ENCODE measurements around the gene INPP5A.

The INPP5A gene

DNA sequence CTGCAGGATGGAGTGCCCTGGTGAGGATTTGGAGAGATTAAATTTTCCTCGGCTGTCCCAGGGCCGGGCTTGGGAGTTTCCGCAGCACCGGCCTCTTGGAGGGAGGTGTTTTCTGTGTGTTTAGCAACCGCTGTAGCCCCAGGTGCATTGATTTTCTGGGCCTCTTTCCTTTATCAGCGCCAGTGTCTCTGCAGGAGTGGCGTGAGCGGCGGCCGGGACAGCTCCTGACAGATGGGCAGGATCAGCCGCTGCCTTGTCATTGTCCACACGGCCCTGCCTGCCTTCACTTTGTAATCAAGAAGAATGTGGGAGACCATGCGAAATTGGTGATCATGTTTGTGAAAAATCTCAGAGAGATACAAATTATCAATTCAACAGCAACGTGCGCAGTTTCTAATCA, 216.0 kb downstream of the INPP5A start:
- Histone ChIP-seq H3K27ac (ENCODE audit: low read depth, low read length) (no peak overlapping the region), H3K27me3 (ENCODE audit: control insufficient read depth in 1 of 2, insufficient read depth in 2 of 2, low read length in 2 of 2) (no peaks in the 10 kb centered on the region), H3K9ac (ENCODE audit: low read depth in 1 of 2, low read length in 2 of 2) (no peak overlapping the region), H3K36me3 (ENCODE audit: control insufficient read depth in 1 of 2, insufficient read depth in 2 of 2, low read length in 2 of 2) (peaks cover 12 to 55% of the 10 kb centered on the region in 2 donors), H3K4me3 (ENCODE audit: low read depth in 1 of 2, low read length in 2 of 2) (no peak overlapping the region), H3K9me3 (ENCODE audit: control insufficient read depth in 1 of 2, low read length in 2 of 2) (no peaks in the 10 kb centered on the region), H3K4me1 (ENCODE audit: control insufficient read depth in 1 of 2, insufficient read depth in 2 of 2, low read length in 2 of 2) (no peaks in the 10 kb centered on the region)

DNA sequence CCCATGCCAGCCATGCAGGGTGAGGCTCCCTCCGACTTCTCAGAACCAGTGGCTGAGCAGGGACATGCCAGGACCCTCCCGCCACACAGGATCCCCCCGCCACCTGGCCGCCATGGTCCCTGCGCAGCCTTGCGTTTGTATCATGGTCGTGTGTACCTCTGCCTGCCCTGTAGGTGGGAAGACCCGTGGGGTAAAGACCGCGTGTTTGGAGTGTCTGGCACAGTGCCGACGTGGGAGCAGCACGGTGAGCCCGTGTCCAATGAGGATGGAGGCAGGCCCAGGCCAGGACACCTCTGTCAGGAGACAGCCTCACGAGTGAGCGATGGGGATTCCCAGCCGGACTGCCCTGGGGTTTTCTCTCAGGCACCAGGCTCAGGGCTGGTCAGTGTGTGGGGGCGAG, 216.5 kb downstream of the INPP5A start:
- peaks cover 12 to 55% of the 10 kb centered on the region in 2 donors for H3K36me3 ChIP-seq (ENCODE audit: control insufficient read depth in 1 of 2, insufficient read depth in 2 of 2, low read length in 2 of 2)
- no peak overlapping the region for H3K27ac ChIP-seq (ENCODE audit: low read depth, low read length)
- no peaks in the 10 kb centered on the region for H3K27me3 ChIP-seq (ENCODE audit: control insufficient read depth in 1 of 2, insufficient read depth in 2 of 2, low read length in 2 of 2)
- no peaks in the 10 kb centered on the region for H3K4me1 ChIP-seq (ENCODE audit: control insufficient read depth in 1 of 2, insufficient read depth in 2 of 2, low read length in 2 of 2)
- H3K9me3 ChIP-seq (ENCODE audit: control insufficient read depth in 1 of 2, low read length in 2 of 2) = no peaks in the 10 kb centered on the region
- H3K4me3 ChIP-seq (ENCODE audit: low read depth in 1 of 2, low read length in 2 of 2) = no peak overlapping the region
- H3K9ac ChIP-seq (ENCODE audit: low read depth in 1 of 2, low read length in 2 of 2) = no peak overlapping the region

DNA sequence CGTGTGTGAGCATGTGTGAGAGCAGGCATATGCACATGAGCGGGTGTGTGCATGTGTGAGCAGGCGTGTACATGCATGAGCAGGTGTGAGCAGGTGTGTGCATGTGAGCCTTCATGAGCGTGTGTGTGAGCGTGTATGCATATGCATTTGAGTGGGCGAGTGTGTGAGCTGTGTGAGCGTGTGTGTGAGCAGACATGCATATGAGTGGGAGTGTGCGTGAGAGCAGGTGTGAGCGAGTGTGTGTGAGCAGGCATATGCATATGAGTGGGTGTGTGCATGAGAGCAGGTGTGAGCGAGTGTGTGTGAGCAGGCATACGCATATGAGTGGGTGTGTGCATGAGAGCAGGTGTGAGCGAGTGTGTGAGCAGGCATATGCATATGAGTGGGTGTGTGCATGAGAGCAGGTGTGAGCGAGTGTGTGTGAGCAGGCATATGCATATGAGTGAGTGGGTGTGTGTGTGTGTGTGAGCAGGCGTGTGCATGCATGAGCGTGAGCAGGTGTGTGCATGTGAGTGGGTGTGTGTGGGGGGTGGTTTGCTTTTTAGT, 217.7 kb downstream of the INPP5A start:
- H3K36me3 ChIP-seq (ENCODE audit: control insufficient read depth in 1 of 2, insufficient read depth in 2 of 2, low read length in 2 of 2) = peaks cover 15 to 53% of the 10 kb centered on the region in 2 donors
- no peak overlapping the region for H3K9ac ChIP-seq (ENCODE audit: low read depth in 1 of 2, low read length in 2 of 2)
- H3K9me3 ChIP-seq (ENCODE audit: control insufficient read depth in 1 of 2, low read length in 2 of 2) = no peaks in the 10 kb centered on the region
- H3K27ac ChIP-seq (ENCODE audit: low read depth, low read length) = no peak overlapping the region
- no peaks in the 10 kb centered on the region for H3K27me3 ChIP-seq (ENCODE audit: control insufficient read depth in 1 of 2, insufficient read depth in 2 of 2, low read length in 2 of 2)
- H3K4me1 ChIP-seq (ENCODE audit: control insufficient read depth in 1 of 2, insufficient read depth in 2 of 2, low read length in 2 of 2) = no peaks in the 10 kb centered on the region
- H3K4me3 ChIP-seq (ENCODE audit: low read depth in 1 of 2, low read length in 2 of 2) = no peak overlapping the region

DNA sequence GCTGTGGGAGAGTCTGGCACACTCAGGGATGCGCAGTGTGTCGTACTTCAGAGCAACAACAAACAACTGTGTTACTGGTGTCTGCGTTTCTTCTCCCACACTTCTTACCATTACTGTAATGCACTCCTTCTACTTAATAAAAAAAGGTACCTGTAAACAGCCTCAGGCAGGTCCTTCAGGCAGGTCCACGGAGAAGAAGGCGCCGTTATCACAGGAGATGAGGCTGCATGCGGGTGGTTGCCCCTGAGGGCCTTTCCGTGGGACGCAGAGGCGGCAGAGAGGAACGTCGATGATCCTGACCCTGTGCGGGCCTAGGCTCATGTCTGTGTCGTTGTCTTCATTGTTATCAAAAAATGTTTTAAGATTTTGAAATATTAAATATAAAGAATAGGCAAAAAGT, 219.0 kb downstream of the INPP5A start:
- Histone ChIP-seq H3K9me3 (ENCODE audit: control insufficient read depth in 1 of 2, low read length in 2 of 2) (no peaks in the 10 kb centered on the region), H3K4me1 (ENCODE audit: control insufficient read depth in 1 of 2, insufficient read depth in 2 of 2, low read length in 2 of 2) (no peaks in the 10 kb centered on the region), H3K4me3 (ENCODE audit: low read depth in 1 of 2, low read length in 2 of 2) (no peak overlapping the region), H3K36me3 (ENCODE audit: control insufficient read depth in 1 of 2, insufficient read depth in 2 of 2, low read length in 2 of 2) (peaks cover 18 to 51% of the 10 kb centered on the region in 2 donors), H3K27me3 (ENCODE audit: control insufficient read depth in 1 of 2, insufficient read depth in 2 of 2, low read length in 2 of 2) (no peaks in the 10 kb centered on the region), H3K9ac (ENCODE audit: low read depth in 1 of 2, low read length in 2 of 2) (no peak overlapping the region), H3K27ac (ENCODE audit: low read depth, low read length) (no peak overlapping the region)

DNA sequence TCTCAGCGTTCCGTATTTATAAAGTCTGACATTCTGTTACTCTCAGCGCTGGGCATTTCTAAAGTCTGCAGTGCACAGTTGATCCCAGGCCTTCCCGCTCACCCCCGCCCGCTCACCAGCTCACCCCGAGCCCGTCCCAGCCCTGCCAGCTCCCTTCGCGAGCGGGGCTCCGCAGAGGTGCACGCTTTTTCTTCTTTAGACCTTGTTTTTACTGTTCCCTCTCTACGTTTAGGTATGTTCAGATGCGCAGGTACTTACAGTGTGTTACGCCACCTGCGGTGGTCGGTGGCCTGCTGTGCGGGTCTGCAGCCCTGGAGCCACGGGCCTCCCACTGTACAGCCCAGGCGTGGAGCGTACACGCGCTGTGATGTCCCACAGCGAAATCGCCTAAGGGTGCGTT, 219.6 kb downstream of the INPP5A start:
- no peaks in the 10 kb centered on the region for H3K9me3 ChIP-seq (ENCODE audit: control insufficient read depth in 1 of 2, low read length in 2 of 2)
- no peak overlapping the region for H3K9ac ChIP-seq (ENCODE audit: low read depth in 1 of 2, low read length in 2 of 2)
- H3K36me3 ChIP-seq (ENCODE audit: control insufficient read depth in 1 of 2, insufficient read depth in 2 of 2, low read length in 2 of 2) = peaks cover 18 to 51% of the 10 kb centered on the region in 2 donors
- no peaks in the 10 kb centered on the region for H3K27me3 ChIP-seq (ENCODE audit: control insufficient read depth in 1 of 2, insufficient read depth in 2 of 2, low read length in 2 of 2)
- H3K4me1 ChIP-seq (ENCODE audit: control insufficient read depth in 1 of 2, insufficient read depth in 2 of 2, low read length in 2 of 2) = no peaks in the 10 kb centered on the region
- no peak overlapping the region for H3K27ac ChIP-seq (ENCODE audit: low read depth, low read length)
- H3K4me3 ChIP-seq (ENCODE audit: low read depth in 1 of 2, low read length in 2 of 2) = no peak overlapping the region

DNA sequence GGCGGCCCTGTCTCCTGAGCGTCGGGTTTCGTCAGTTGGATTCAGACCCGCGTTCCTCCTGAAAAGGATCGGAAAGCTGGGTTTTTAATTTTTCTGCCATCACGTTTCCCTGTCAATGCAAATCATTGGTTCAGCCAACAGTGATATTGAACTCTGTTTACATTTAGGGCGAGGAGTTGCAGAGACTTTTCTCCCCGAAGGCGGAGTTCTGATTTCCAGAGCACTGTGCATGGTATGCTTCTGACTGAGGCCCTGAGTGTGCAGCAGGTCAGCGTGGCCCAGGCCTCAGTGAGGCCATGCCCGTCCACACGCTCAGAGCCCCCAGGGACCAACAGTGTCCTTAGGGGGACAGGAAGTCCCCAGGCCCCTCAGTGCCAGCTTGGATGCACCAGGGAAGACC, 221.3 kb downstream of the INPP5A start:
- Histone ChIP-seq H3K9me3 (ENCODE audit: control insufficient read depth in 1 of 2, low read length in 2 of 2) (no peaks in the 10 kb centered on the region), H3K36me3 (ENCODE audit: control insufficient read depth in 1 of 2, insufficient read depth in 2 of 2, low read length in 2 of 2) (peaks cover 17 to 47% of the 10 kb centered on the region in 2 donors), H3K4me3 (ENCODE audit: low read depth in 1 of 2, low read length in 2 of 2) (no peak overlapping the region), H3K27me3 (ENCODE audit: control insufficient read depth in 1 of 2, insufficient read depth in 2 of 2, low read length in 2 of 2) (no peaks in the 10 kb centered on the region), H3K4me1 (ENCODE audit: control insufficient read depth in 1 of 2, insufficient read depth in 2 of 2, low read length in 2 of 2) (no peaks in the 10 kb centered on the region), H3K27ac (ENCODE audit: low read depth, low read length) (no peak overlapping the region), H3K9ac (ENCODE audit: low read depth in 1 of 2, low read length in 2 of 2) (no peak overlapping the region)

DNA sequence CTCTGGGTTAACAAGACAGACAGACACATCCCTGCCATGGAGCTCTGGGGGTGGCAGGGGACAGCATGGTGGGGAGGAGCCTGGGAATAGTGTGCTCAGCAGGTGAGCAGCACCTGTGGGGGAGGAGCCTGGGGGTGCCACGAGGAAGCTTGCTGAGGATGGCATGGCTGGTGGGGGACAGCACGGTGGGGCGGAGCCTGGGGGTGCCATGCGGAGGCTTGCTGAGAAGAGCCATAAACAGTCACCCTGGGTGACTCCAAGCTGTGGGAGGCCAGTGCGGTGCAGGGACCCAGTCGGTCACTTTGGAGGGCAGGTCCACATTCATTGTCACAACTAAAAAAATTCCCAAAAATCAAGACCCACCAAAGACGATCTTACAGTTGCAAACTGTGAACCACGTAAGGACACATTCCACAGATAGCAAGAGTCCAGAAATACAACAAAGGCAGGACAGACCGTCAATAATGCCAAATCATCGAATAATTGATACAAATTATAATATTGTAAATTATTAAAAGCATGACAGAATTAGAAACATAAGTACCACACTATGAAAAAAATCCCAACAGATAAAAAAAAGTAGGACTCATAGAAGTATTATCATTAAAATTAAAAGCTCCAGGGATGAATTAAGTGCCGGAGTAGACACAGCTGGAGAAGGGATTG, 223.9 kb downstream of the INPP5A start:
- peaks cover 6 to 32% of the 10 kb centered on the region in 2 donors for H3K36me3 ChIP-seq (ENCODE audit: control insufficient read depth in 1 of 2, insufficient read depth in 2 of 2, low read length in 2 of 2)

GRCh38 chr10:132762267-132762666, 224.7 kb downstream of the INPP5A start:
- no peak overlapping the region for H3K4me3 ChIP-seq (ENCODE audit: low read depth in 1 of 2, low read length in 2 of 2)
- no peaks in the 10 kb centered on the region for H3K4me1 ChIP-seq (ENCODE audit: control insufficient read depth in 1 of 2, insufficient read depth in 2 of 2, low read length in 2 of 2)
- H3K9me3 ChIP-seq (ENCODE audit: control insufficient read depth in 1 of 2, low read length in 2 of 2) = no peaks in the 10 kb centered on the region
- no peak overlapping the region for H3K9ac ChIP-seq (ENCODE audit: low read depth in 1 of 2, low read length in 2 of 2)
- H3K27me3 ChIP-seq (ENCODE audit: control insufficient read depth in 1 of 2, insufficient read depth in 2 of 2, low read length in 2 of 2) = no peaks in the 10 kb centered on the region
- H3K27ac ChIP-seq (ENCODE audit: low read depth, low read length) = no peak overlapping the region
- peaks cover 6 to 31% of the 10 kb centered on the region in 2 donors for H3K36me3 ChIP-seq (ENCODE audit: control insufficient read depth in 1 of 2, insufficient read depth in 2 of 2, low read length in 2 of 2)

More for the DNA sequence above, 223.9 kb downstream of the INPP5A start:
- Histone ChIP-seq H3K9ac (ENCODE audit: low read depth in 1 of 2, low read length in 2 of 2) (no peak overlapping the region), H3K27ac (ENCODE audit: low read depth, low read length) (no peak overlapping the region), H3K9me3 (ENCODE audit: control insufficient read depth in 1 of 2, low read length in 2 of 2) (no peaks in the 10 kb centered on the region), H3K4me3 (ENCODE audit: low read depth in 1 of 2, low read length in 2 of 2) (no peak overlapping the region), H3K4me1 (ENCODE audit: control insufficient read depth in 1 of 2, insufficient read depth in 2 of 2, low read length in 2 of 2) (no peaks in the 10 kb centered on the region), H3K27me3 (ENCODE audit: control insufficient read depth in 1 of 2, insufficient read depth in 2 of 2, low read length in 2 of 2) (no peaks in the 10 kb centered on the region)

DNA sequence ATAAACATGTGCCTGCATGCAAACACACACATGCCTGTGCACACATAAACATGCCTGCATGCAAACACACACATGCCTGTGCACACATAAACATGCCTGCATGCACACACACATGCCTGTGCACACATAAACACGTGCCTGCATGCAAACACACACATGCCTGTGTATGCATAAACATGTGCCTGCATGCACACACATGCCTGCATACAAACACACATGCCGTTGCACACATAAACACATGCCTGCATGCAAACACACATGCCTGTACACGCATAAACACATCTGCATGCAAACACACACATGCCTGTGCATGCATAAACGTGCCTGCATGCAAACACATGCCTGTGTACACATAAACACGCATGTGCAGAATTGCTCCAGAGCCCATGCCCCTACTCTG, 226.0 kb downstream of the INPP5A start:
- no peaks in the 10 kb centered on the region for H3K9me3 ChIP-seq (ENCODE audit: control insufficient read depth in 1 of 2, low read length in 2 of 2)
- H3K4me3 ChIP-seq (ENCODE audit: low read depth in 1 of 2, low read length in 2 of 2) = no peak overlapping the region
- H3K4me1 ChIP-seq (ENCODE audit: control insufficient read depth in 1 of 2, insufficient read depth in 2 of 2, low read length in 2 of 2) = no peaks in the 10 kb centered on the region
- no peaks in the 10 kb centered on the region for H3K27me3 ChIP-seq (ENCODE audit: control insufficient read depth in 1 of 2, insufficient read depth in 2 of 2, low read length in 2 of 2)
- H3K36me3 ChIP-seq (ENCODE audit: control insufficient read depth in 1 of 2, insufficient read depth in 2 of 2, low read length in 2 of 2) = peaks cover 6 to 30% of the 10 kb centered on the region in 2 donors
- H3K9ac ChIP-seq (ENCODE audit: low read depth in 1 of 2, low read length in 2 of 2) = no peak overlapping the region
- no peak overlapping the region for H3K27ac ChIP-seq (ENCODE audit: low read depth, low read length)

GRCh38 chr10:132764108-132764507, 226.5 kb downstream of the INPP5A start:
- H3K27ac ChIP-seq (ENCODE audit: low read depth, low read length) = no peak overlapping the region
- no peaks in the 10 kb centered on the region for H3K4me1 ChIP-seq (ENCODE audit: control insufficient read depth in 1 of 2, insufficient read depth in 2 of 2, low read length in 2 of 2)
- H3K4me3 ChIP-seq (ENCODE audit: low read depth in 1 of 2, low read length in 2 of 2) = no peak overlapping the region
- no peaks in the 10 kb centered on the region for H3K9me3 ChIP-seq (ENCODE audit: control insufficient read depth in 1 of 2, low read length in 2 of 2)
- peaks cover 6 to 35% of the 10 kb centered on the region in 2 donors for H3K36me3 ChIP-seq (ENCODE audit: control insufficient read depth in 1 of 2, insufficient read depth in 2 of 2, low read length in 2 of 2)
- no peaks in the 10 kb centered on the region for H3K27me3 ChIP-seq (ENCODE audit: control insufficient read depth in 1 of 2, insufficient read depth in 2 of 2, low read length in 2 of 2)
- H3K9ac ChIP-seq (ENCODE audit: low read depth in 1 of 2, low read length in 2 of 2) = no peak overlapping the region

Data from duodenal mucosa (tissue), 2 donors.